HEK293 (cell line): ENCODE data around the gene ZFAND3.

ENCODE experiments used
- CTCF ChIA-PET: fragments of 350-600 bp; formaldehyde crosslinking; extraction: SDS; loops from one replicate; lab custom pipeline; 2021; ENCODE audit warnings: antibody characterized with exemption; lab: Yijun Ruan, JAX
- POLR2A ChIA-PET: fragments of 300-600 bp; formaldehyde crosslinking; extraction: SDS; loops from one replicate; lab custom pipeline; 2020; ENCODE audit warnings: antibody characterized with exemption, inconsistent platforms; lab: Yijun Ruan, JAX
- H3K27ac ChIP-seq: fragments of 200-500 bp; sonication (Bioruptor generic); 2 replicates; pipeline ENCODE4 v1.5.1; 2014; ENCODE audit warnings: low read depth, low read length, control low read depth, inconsistent platforms; ENCODE audit errors: extremely low read depth
- H3K36me3 ChIP-seq, 2 experiments: fragments of 200-500 bp in 1 of 2; sonication (Bioruptor generic) in 1 of 2; 1 replicate in 1 of 2; 2 replicates in 1 of 2; pipeline ENCODE4 v1.5.1; 2014 to 2017; ENCODE audit warnings: inconsistent platforms in 2 of 2, low read length in 2 of 2; ENCODE audit not compliant: control insufficient read depth in 2 of 2, insufficient read depth in 1 of 2
- H3K4me1 ChIP-seq: fragments of 200-500 bp; sonication (Bioruptor generic); 2 replicates; pipeline ENCODE4 v1.5.1; 2014; ENCODE audit warnings: mild to moderate bottlenecking, low read length, inconsistent platforms; ENCODE audit not compliant: control insufficient read depth, insufficient read depth
- H3K4me3 ChIP-seq: 2 replicates; pipeline ENCODE4 v1.5.1; 2011; ENCODE audit warnings: low read depth, mild to moderate bottlenecking, control low read depth, low read length, moderate library complexity
- H3K9me3 ChIP-seq: fragments of 200-500 bp; sonication (Bioruptor generic); 2 replicates; pipeline ENCODE4 v1.5.1; 2014; ENCODE audit warnings: low read depth, low read length, inconsistent platforms; ENCODE audit not compliant: control insufficient read depth, insufficient read depth
- EGR2 ChIP-seq: fragments of 450-650 bp; formaldehyde crosslinking; IDR thresholded peaks from 2 replicates; pipeline ENCODE4 v1.5.1; 2016; ENCODE audit warnings: low read depth, missing biosample characterization, missing genetic modification characterization
- GFI1B ChIP-seq: fragments of 450-650 bp; formaldehyde crosslinking; IDR thresholded peaks from 2 replicates; pipeline ENCODE4 v1.5.1; 2016; ENCODE audit warnings: missing biosample characterization, missing genetic modification characterization
- PRDM1 ChIP-seq: fragments of 450-650 bp; formaldehyde crosslinking; IDR thresholded peaks from 2 replicates; pipeline ENCODE4; 2016; ENCODE audit warnings: missing biosample characterization, missing genetic modification characterization
- REPIN1 ChIP-seq: fragments of 450-650 bp; formaldehyde crosslinking; IDR thresholded peaks from 2 replicates; pipeline ENCODE4 v1.5.1; 2017; ENCODE audit warnings: missing biosample characterization, missing genetic modification characterization, low read depth
- SETDB1 ChIP-seq: IDR thresholded peaks from one replicate; pipeline ENCODE4 v1.6.1; 2017; ENCODE audit warnings: mild to moderate bottlenecking, low read length, moderate library complexity, mixed read lengths; ENCODE audit not compliant: insufficient read length
- TRIM28 ChIP-seq: IDR thresholded peaks from 2 replicates; pipeline ENCODE4 v1.6.1; 2011; ENCODE audit warnings: low read length, control low read depth, borderline replicate concordance
- ZBTB20 ChIP-seq: fragments of 450-650 bp; formaldehyde crosslinking; IDR thresholded peaks from 2 replicates; pipeline ENCODE4 v1.5.1; 2016; ENCODE audit warnings: missing biosample characterization, missing genetic modification characterization
- ZBTB7A ChIP-seq: fragments of 450-650 bp; formaldehyde crosslinking; IDR thresholded peaks from 2 replicates; pipeline ENCODE4 v1.5.1; 2016; ENCODE audit warnings: low read depth, missing biosample characterization, missing genetic modification characterization
- ZNF121 ChIP-seq: fragments of 450-650 bp; formaldehyde crosslinking; IDR thresholded peaks from 2 replicates; pipeline ENCODE4 v1.5.1; 2016; ENCODE audit warnings: missing biosample characterization, missing genetic modification characterization
- ZNF169 ChIP-seq: fragments of 450-650 bp; formaldehyde crosslinking; IDR thresholded peaks from 2 replicates; pipeline ENCODE4 v1.5.1; 2016; ENCODE audit warnings: missing biosample characterization, missing genetic modification characterization
- ZNF184 ChIP-seq: fragments of 450-650 bp; IDR thresholded peaks from 2 replicates; pipeline ENCODE4 v1.5.1; 2018; ENCODE audit warnings: missing biosample characterization, mild to moderate bottlenecking, missing genetic modification characterization
- ZNF366 ChIP-seq: fragments of 450-650 bp; formaldehyde crosslinking; conservative IDR thresholded peaks from 2 replicates; pipeline ENCODE4 v1.5.1; 2016; ENCODE audit warnings: missing biosample characterization, missing genetic modification characterization
- ZNF423 ChIP-seq: fragments of 450-650 bp; formaldehyde crosslinking; IDR thresholded peaks from 2 replicates; pipeline ENCODE4 v1.5.1; 2016; ENCODE audit warnings: missing biosample characterization, missing genetic modification characterization
- ZNF558 ChIP-seq: fragments of 450-650 bp; formaldehyde crosslinking; IDR thresholded peaks from 2 replicates; pipeline ENCODE4 v1.5.1; 2016; ENCODE audit warnings: missing biosample characterization, missing genetic modification characterization
- ZNF610 ChIP-seq: fragments of 450-650 bp; formaldehyde crosslinking; IDR thresholded peaks from 2 replicates; pipeline ENCODE4 v1.5.1; 2016; ENCODE audit warnings: missing biosample characterization, missing genetic modification characterization, borderline replicate concordance
- TF ChIP-seq, protein P1 (sequence below): fragments of 450-650 bp; formaldehyde crosslinking; IDR thresholded peaks from 2 replicates; pipeline ENCODE4 v1.5.1; 2016; ENCODE audit warnings: missing biosample characterization, missing genetic modification characterization
- TF ChIP-seq, protein P2 (sequence below): fragments of 450-650 bp; formaldehyde crosslinking; IDR thresholded peaks from 2 replicates; pipeline ENCODE4 v1.5.1; 2016; ENCODE audit warnings: missing biosample characterization, missing genetic modification characterization
- TF ChIP-seq, protein P3 (sequence below): fragments of 450-650 bp; formaldehyde crosslinking; IDR thresholded peaks from 2 replicates; pipeline ENCODE4 v1.5.1; 2017; ENCODE audit warnings: missing biosample characterization, missing genetic modification characterization

The ZFAND3 gene

DNA sequence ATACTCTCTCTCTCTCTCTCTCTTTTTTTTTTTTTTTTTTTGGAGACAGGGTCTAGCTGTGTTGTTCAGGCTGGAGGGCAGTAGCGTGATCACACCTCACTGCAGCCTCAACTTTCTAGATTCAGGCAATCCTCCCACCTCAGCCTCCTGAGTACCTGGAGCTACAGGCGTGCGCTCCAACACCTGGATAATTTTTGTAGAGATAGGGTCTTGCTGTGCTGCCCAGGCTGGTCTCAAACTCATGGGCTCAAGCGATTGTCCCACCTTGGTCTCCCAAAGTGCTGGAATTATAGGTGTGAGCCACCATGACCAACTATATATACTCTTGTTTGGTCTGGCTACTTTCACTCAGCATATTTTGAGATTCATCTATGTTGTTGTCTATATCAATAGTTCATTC lies 154.9 kb downstream of the ZFAND3 start:
- H3K4me1 ChIP-seq, result no peaks in the 10 kb centered on the region
- no peaks in the 10 kb centered on the region for H3K36me3 ChIP-seq
- CTCF ChIA-PET, result interaction anchor here (0.6 to 1.1 kb wide), 2 partner anchors 9 to 630 kb away, joined by 3 to 6 read pairs; no protein-coding TSS in a partner anchor
- H3K4me3 ChIP-seq, result no peak overlapping the region
- POLR2A ChIA-PET, result no interaction called here
- TF ChIP-seq ZBTB20 (tag by site-specific recombination) (no peak), ZNF121 (0 out of 2 replicates have a peak, but pooled peaks have one; percentile 12)
- TF ChIP-seq, all 188 proteins: peak for 1
- Histone ChIP-seq H3K9me3 (no peaks in the 10 kb centered on the region), H3K27ac (no peak overlapping the region)

DNA sequence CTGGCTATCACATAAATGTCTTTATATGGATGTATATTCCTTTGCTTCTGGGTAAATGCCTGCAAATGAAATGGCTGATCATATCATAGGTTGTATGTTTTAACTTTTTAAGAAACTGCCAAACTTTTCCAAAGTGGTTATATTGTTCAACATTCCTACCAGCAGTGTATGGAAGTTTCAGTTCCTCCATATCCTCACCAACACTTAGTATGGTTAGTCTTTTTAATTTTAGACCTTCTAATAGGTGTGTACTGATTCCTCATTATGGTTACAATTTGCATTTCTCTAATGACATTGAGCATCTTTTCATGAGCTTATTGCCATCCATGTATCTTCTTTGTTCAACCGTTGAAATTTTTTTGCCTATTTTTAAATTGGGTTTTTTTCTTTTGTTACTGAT lies 155.4 kb downstream of the ZFAND3 start:
- peak; percentile 100 for TF ChIP-seq ZNF184
- TF ChIP-seq, protein P1, sequence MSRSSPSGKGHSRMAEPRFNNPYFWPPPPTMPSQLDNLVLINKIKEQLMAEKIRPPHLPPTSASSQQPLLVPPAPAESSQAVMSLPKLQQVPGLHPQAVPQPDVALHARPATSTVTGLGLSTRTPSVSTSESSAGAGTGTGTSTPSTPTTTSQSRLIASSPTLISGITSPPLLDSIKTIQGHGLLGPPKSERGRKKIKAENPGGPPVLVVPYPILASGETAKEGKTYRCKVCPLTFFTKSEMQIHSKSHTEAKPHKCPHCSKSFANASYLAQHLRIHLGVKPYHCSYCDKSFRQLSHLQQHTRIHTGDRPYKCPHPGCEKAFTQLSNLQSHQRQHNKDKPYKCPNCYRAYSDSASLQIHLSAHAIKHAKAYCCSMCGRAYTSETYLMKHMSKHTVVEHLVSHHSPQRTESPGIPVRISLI, result no peak
- TF ChIP-seq ZNF169 (tag by site-specific recombination), result no peak
- TF ChIP-seq, protein P2, sequence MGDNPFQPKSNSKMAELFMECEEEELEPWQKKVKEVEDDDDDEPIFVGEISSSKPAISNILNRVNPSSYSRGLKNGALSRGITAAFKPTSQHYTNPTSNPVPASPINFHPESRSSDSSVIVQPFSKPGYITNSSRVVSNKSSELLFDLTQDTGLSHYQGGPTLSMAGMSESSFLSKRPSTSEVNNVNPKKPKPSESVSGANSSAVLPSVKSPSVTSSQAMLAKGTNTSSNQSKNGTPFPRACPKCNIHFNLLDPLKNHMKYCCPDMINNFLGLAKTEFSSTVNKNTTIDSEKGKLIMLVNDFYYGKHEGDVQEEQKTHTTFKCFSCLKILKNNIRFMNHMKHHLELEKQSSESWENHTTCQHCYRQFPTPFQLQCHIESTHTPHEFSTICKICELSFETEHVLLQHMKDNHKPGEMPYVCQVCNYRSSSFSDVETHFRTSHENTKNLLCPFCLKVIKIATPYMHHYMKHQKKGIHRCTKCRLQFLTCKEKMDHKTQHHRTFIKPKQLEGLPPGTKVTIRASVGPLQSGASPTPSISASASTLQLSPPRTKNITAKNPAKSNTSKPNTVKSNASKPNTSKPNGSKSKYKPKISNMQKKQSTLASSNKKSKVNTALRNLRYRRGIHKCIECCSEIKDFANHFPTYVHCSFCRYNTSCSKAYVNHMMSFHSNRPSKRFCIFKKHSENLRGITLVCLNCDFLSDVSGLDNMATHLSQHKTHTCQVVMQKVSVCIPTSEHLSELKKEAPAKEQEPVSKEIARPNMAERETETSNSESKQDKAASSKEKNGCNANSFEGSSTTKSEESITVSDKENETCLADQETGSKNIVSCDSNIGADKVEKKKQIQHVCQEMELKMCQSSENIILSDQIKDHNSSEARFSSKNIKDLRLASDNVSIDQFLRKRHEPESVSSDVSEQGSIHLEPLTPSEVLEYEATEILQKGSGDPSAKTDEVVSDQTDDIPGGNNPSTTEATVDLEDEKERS, result peak; percentile 91
- no peak for TF ChIP-seq REPIN1
- peak; percentile 47 for TF ChIP-seq SETDB1
- TF ChIP-seq, protein P3, sequence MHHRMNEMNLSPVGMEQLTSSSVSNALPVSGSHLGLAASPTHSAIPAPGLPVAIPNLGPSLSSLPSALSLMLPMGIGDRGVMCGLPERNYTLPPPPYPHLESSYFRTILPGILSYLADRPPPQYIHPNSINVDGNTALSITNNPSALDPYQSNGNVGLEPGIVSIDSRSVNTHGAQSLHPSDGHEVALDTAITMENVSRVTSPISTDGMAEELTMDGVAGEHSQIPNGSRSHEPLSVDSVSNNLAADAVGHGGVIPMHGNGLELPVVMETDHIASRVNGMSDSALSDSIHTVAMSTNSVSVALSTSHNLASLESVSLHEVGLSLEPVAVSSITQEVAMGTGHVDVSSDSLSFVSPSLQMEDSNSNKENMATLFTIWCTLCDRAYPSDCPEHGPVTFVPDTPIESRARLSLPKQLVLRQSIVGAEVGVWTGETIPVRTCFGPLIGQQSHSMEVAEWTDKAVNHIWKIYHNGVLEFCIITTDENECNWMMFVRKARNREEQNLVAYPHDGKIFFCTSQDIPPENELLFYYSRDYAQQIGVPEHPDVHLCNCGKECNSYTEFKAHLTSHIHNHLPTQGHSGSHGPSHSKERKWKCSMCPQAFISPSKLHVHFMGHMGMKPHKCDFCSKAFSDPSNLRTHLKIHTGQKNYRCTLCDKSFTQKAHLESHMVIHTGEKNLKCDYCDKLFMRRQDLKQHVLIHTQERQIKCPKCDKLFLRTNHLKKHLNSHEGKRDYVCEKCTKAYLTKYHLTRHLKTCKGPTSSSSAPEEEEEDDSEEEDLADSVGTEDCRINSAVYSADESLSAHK (tag by site-specific recombination), result peak; percentile 52; the same call in 1 of the 2 replicates
- no peak for TF ChIP-seq GFI1B (tag by site-specific recombination)
- TF ChIP-seq ZNF423 (tag by site-specific recombination), result no peak
- TF ChIP-seq EGR2, result no peak
- TF ChIP-seq, all 188 proteins: peak for 4

DNA sequence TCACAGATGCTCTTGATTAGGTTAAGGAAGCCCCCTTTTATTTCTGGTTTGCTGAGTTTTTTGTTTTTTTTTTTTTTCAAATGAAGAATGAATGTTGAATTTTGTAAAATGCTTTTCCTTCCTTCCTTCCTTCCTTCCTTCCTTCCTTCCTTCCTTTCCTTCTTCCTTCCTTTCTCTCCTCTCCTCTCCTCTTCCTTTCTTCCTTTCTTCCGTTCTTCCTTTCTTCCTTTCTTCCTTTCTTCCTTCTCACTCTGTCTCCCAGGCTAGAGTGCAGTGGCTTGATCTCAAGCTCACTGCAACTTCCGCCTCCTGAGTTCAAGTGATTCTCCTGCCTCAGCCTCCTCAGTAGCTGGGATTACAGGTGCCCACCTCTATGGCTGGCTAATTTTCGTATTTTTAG lies 158.2 kb downstream of the ZFAND3 start:
- ChIA-PET POLR2A (no interaction called here), CTCF (no interaction called here)
- TF ChIP-seq ZNF366 (tag by site-specific recombination) (peak; percentile 89), ZNF558 (no peak), ZBTB7A (tag by site-specific recombination) (no peak), PRDM1 (tag by site-specific recombination) (peak; percentile 91), ZNF610 (tag by site-specific recombination) (no peak), TRIM28 (no peak)
- Histone ChIP-seq H3K9me3 (no peaks in the 10 kb centered on the region), H3K27ac (no peak overlapping the region), H3K4me3 (no peak overlapping the region), H3K36me3 (no peaks in the 10 kb centered on the region), H3K4me1 (peaks cover 4% of the 10 kb centered on the region)

More for the DNA sequence above, 155.4 kb downstream of the ZFAND3 start:
- no peaks in the 10 kb centered on the region for H3K9me3 ChIP-seq
- H3K4me1 ChIP-seq, result no peaks in the 10 kb centered on the region; the same call in 1 of the 2 replicates
- H3K27ac ChIP-seq, result no peak overlapping the region
- ChIA-PET POLR2A (no interaction called here), CTCF (interaction anchor here (1.1 kb wide), 1 partner anchor 8 kb away, joined by 6 read pairs; no protein-coding TSS in a partner anchor)
- H3K4me3 ChIP-seq, result no peak overlapping the region
- no peaks in the 10 kb centered on the region for H3K36me3 ChIP-seq
